ENCODE data around the gene CAMSAP2. TPM values are rescaled to one million over a fixed set of nuclear protein-coding genes. Genes with fewer than 3 reads are reported as not detected.

CAMSAP2 gene
- total and polyA plus RNA-seq, 10 of the 15 experiments (the other 5 are each of a cell fraction or from before 2014, with no cell fraction given), result 3.9 to 19.8 (median 8.0) TPM

- ChIA-PET CTCF (interaction anchor here (0.8 to 10.0 kb wide), 7 partner anchors 7 to 145 kb away, joined by 3 to 131 read pairs (median 6); no protein-coding TSS in a partner anchor), RAD21 (ENCODE audit: unreplicated experiment) (interaction anchor here (0.9 to 11.2 kb wide), 10 partner anchors 8 to 151 kb away, joined by 3 to 139 read pairs (median 6); no protein-coding TSS in a partner anchor), POLR2A (interaction anchor here (1.2 to 5.1 kb wide), 3 partner anchors 10 to 127 kb away, joined by 4 to 49 read pairs (median 6); no protein-coding TSS in a partner anchor), SMC1A (ENCODE audit: uncharacterized antibody, unreplicated experiment) (interaction anchor here (1.2 to 12.2 kb wide), 7 partner anchors 8 to 275 kb away, joined by 5 to 193 read pairs (median 12); no protein-coding TSS in a partner anchor)
- BruUV-seq (replicated peaks), result no TSS peak
- no peak overlapping the region for H3K27ac ChIP-seq (ENCODE audit: control insufficient read depth, insufficient read depth)
- in situ Hi-C loops (cut with MboI), result no loop called here
- no peaks in the 10 kb centered on the region for H3K9me3 ChIP-seq (replicated peaks; ENCODE audit: control insufficient read depth, insufficient read depth, low read length)
- H3K4me2 ChIP-seq (ENCODE audit: control insufficient read depth, insufficient read depth), result no peak overlapping the region
- H2AFZ ChIP-seq (ENCODE audit: control insufficient read depth, low read depth, low read length), result no peak overlapping the region
- DNase-seq (ENCODE audit: low read depth, low spot score) (no peak), ATAC-seq (no peak), FAIRE-seq (no peak)
- TF ChIP-seq NFYB (IDR thresholded peaks at IDR 0.05; ENCODE audit: insufficient read depth, low read depth, low read length) (no peak), ZBTB33 (IDR thresholded peaks at IDR 0.05) (0 out of 2 replicates have a peak, but pooled peaks have one; percentile 26)
- H3K9ac ChIP-seq (ENCODE audit: control insufficient read depth, insufficient read depth, low read length), result no peak overlapping the region
- peaks cover 14% of the 10 kb centered on the region for H3K4me1 ChIP-seq (ENCODE audit: control insufficient read depth, insufficient read depth, low read length)
- no peaks in the 10 kb centered on the region for H3K27me3 ChIP-seq (replicated peaks in 1 of 2; ENCODE audit: control insufficient read depth in 2 of 2, insufficient read depth in 2 of 2, low read length in 1 of 2)
- intact Hi-C loops (cut with micrococcal nuclease; ENCODE audit: unreplicated experiment), result no loop called here
- H3K4me3 ChIP-seq, result no peak overlapping the region
- peaks cover 0 to 22% of the 10 kb centered on the region in 2 experiments; a peak in 2 of 4 replicates for H3K36me3 ChIP-seq (ENCODE audit: control insufficient read depth in 2 of 2, insufficient read depth in 2 of 2, low read length in 1 of 2)
- 56% methylated on average over 4 of the region's 5 CpGs for WGBS (ENCODE audit: insufficient coverage, insufficient replicate concordance, low lambda C conversion rate, missing lambda C conversion rate)
- no peaks in the 10 kb centered on the region for H3K79me2 ChIP-seq (ENCODE audit: control insufficient read depth, insufficient read depth, low read length)
- no peaks in the 10 kb centered on the region for H4K20me1 ChIP-seq (ENCODE audit: control insufficient read depth, insufficient read depth)
Observed at GRCh38 chr1:200897259-200897658, 158.6 kb downstream of the CAMSAP2 start.

- Histone ChIP-seq H3K27me3 (replicated peaks in 1 of 2; ENCODE audit: control insufficient read depth in 2 of 2, insufficient read depth in 2 of 2, low read length in 1 of 2) (no peaks in the 10 kb centered on the region), H3K27ac (ENCODE audit: control insufficient read depth, insufficient read depth) (no peak overlapping the region), H3K9ac (ENCODE audit: control insufficient read depth, insufficient read depth, low read length) (no peak overlapping the region), H3K4me3 (no peak overlapping the region), H3K4me1 (ENCODE audit: control insufficient read depth, insufficient read depth, low read length) (no peaks in the 10 kb centered on the region; the same call in 1 of the 2 replicates), H2AFZ (ENCODE audit: control insufficient read depth, low read depth, low read length) (no peak overlapping the region), H3K36me3 (ENCODE audit: control insufficient read depth in 2 of 2, insufficient read depth in 2 of 2, low read length in 1 of 2) (peaks cover 0 to 26% of the 10 kb centered on the region in 2 experiments; a peak in 2 of 4 replicates), H3K4me2 (ENCODE audit: control insufficient read depth, insufficient read depth) (no peak overlapping the region), H3K79me2 (ENCODE audit: control insufficient read depth, insufficient read depth, low read length) (no peaks in the 10 kb centered on the region), H3K9me3 (replicated peaks; ENCODE audit: control insufficient read depth, insufficient read depth, low read length) (no peaks in the 10 kb centered on the region), H4K20me1 (ENCODE audit: control insufficient read depth, insufficient read depth) (no peaks in the 10 kb centered on the region)
- in situ Hi-C loops (cut with MboI), result no loop called here
- RAD21 ChIA-PET (ENCODE audit: unreplicated experiment), result no interaction called here
- intact Hi-C loops (cut with micrococcal nuclease; ENCODE audit: unreplicated experiment), result no loop called here
- DNase-seq (ENCODE audit: low read depth, low spot score), result no peak
- no peak for ATAC-seq
- no TSS peak for BruUV-seq (replicated peaks)
- CTCF ChIA-PET, result no interaction called here
- SMC1A ChIA-PET (ENCODE audit: uncharacterized antibody, unreplicated experiment), result no interaction called here
- no peak for TF ChIP-seq MLLT1 (IDR thresholded peaks at IDR 0.05)
- no peak for TF ChIP-seq ESRRA (IDR thresholded peaks at IDR 0.05; ENCODE audit: low read length)
- TF ChIP-seq BMI1 (IDR thresholded peaks at IDR 0.05; ENCODE audit: borderline replicate concordance), result no peak
- no peak for TF ChIP-seq STAT3 (IDR thresholded peaks at IDR 0.05; ENCODE audit: low read depth, low read length)
- TF ChIP-seq BHLHE40 (IDR thresholded peaks at IDR 0.05; ENCODE audit: borderline replicate concordance in 1 of 2, low read depth in 2 of 2, low read length in 1 of 2), result no peak
- TF ChIP-seq MXI1 (IDR thresholded peaks at IDR 0.05; ENCODE audit: low read depth, low read length), result no peak
- WGBS (ENCODE audit: insufficient coverage, insufficient replicate concordance, low lambda C conversion rate, missing lambda C conversion rate), result 19% methylated on average over 3 of the region's 3 CpGs
- FAIRE-seq, result no peak
- POLR2A ChIA-PET, result interaction anchor here (5.1 kb wide), 1 partner anchor 8 kb away, joined by 49 read pairs; no protein-coding TSS in a partner anchor
Observed at GRCh38 chr1:200899015-200899386, 160.3 kb downstream of the CAMSAP2 start.

Data from GM12878 (cell line).